HG02884 (cell line): ENCODE results near the gene WDR17.
"Not testable (repeated sequence)": the region's sequence is repeated elsewhere in the genome, so short reads cannot be mapped to it uniquely, and the experiment has no call there.

ENCODE experiments used
- ATAC-seq: cut with Tn5 transposase; IDR thresholded peaks from one replicate; pipeline ENCODE4 v1.9.1; 2021; ENCODE audit warnings: mild to moderate bottlenecking, moderate library complexity; ENCODE audit not compliant: unreplicated experiment

WDR17 gene

GRCh38 chr4:176189891-176190795 lies 124.5 kb downstream of the WDR17 start:
- ATAC-seq, result no peak

GRCh38 chr4:176191974-176192373 lies 126.3 kb downstream of the WDR17 start:
- ATAC-seq, result no peak

- ATAC-seq, result no peak
Observed at GRCh38 chr4:176193126-176193525, 127.5 kb downstream of the WDR17 start.

- no peak for ATAC-seq
Observed at GRCh38 chr4:176193938-176194337, 128.3 kb downstream of the WDR17 start.

GRCh38 chr4:176195184-176195978 lies 129.7 kb downstream of the WDR17 start, which contains the start of gene SPATA4:
TSS of gene SPATA4 (minus strand) at chr4:176195585. CDS start at chr4:176195562, 23 bp downstream.
- peak; percentile 97 for ATAC-seq

- no peak for ATAC-seq
Observed at GRCh38 chr4:176198316-176198903, 132.8 kb downstream of the WDR17 start.

- no peak for ATAC-seq
Observed at GRCh38 chr4:176205299-176205698, 139.7 kb downstream of the WDR17 start.

- no peak for ATAC-seq
Observed at GRCh38 chr4:176207839-176208238, 142.2 kb downstream of the WDR17 start.

- ATAC-seq, result no peak
Observed at GRCh38 chr4:176209535-176209934, 143.9 kb downstream of the WDR17 start.

GRCh38 chr4:176210101-176210500 lies 144.5 kb downstream of the WDR17 start:
- no peak for ATAC-seq

GRCh38 chr4:176210579-176211296 lies 145.1 kb downstream of the WDR17 start:
- ATAC-seq, result no peak

GRCh38 chr4:176212351-176212750 lies 146.7 kb downstream of the WDR17 start:
- not testable (repeated sequence) for ATAC-seq

GRCh38 chr4:176217510-176217909 lies 151.9 kb downstream of the WDR17 start:
- ATAC-seq, result no peak

GRCh38 chr4:176222149-176222548 lies 156.5 kb downstream of the WDR17 start:
- ATAC-seq, result no peak

GRCh38 chr4:176223561-176223960 lies 157.9 kb downstream of the WDR17 start:
- no peak for ATAC-seq

- no peak for ATAC-seq
Observed at GRCh38 chr4:176226736-176227135, 161.1 kb downstream of the WDR17 start.

- ATAC-seq, result no peak
Observed at GRCh38 chr4:176229645-176230044, 164.0 kb downstream of the WDR17 start.
